Right renal pelvis (tissue), 4 donors: Measurements from ENCODE around the gene CHAD. TPM values are rescaled to one million over a fixed set of nuclear protein-coding genes. Genes with fewer than 3 reads are reported as not detected.

ENCODE experiments used
- polyA plus RNA-seq, 4 donors: library from polyadenylated mRNA; unstranded; fragments of 120-200 nt; gene quantifications; one replicate each; pipeline ENCODE4 v1.2.1, GENCODE V29; 2013; ENCODE audit not compliant: insufficient read length in 4 of 4

CHAD gene
- polyA plus RNA-seq, 4 donors: 0.91 to 3.0 (median 1.7) TPM

Other genes starting within 250 kb of the CHAD start
- 1 to 10 TPM; 1.7 to 3.0 (median 2.4) TPM for gene TMEM92, start 194.4 kb downstream of the CHAD start, polyA plus RNA-seq
- gene XYLT2, start 122.8 kb downstream of the CHAD start, polyA plus RNA-seq: 10 to 100 TPM; 17.9 to 25.8 (median 19.0) TPM
- 10 to 100 TPM; 64.6 to 78.2 (median 73.0) TPM for gene MRPL27, start 95.7 kb downstream of the CHAD start, polyA plus RNA-seq
- gene EME1, start 95.7 kb downstream of the CHAD start, polyA plus RNA-seq: 1 to 10 TPM; 7.4 to 9.1 (median 7.9) TPM
- gene LRRC59, start 71.4 kb downstream of the CHAD start, polyA plus RNA-seq: 10 to 100 TPM; 59.9 to 65.0 (median 63.8) TPM
- gene ACSF2, start 42.7 kb downstream of the CHAD start, polyA plus RNA-seq: 10 to 100 TPM; 68.7 to 97.0 (median 91.0) TPM
- gene RSAD1, start 10.0 kb upstream of the CHAD start, polyA plus RNA-seq: 10 to 100 TPM; 49.7 to 56.5 (median 53.1) TPM
- gene MYCBPAP, start 39.6 kb upstream of the CHAD start, polyA plus RNA-seq: 1 to 10 TPM; 1.9 to 3.0 (median 2.2) TPM
- 10 to 100 TPM; 10.1 to 12.9 (median 10.9) TPM for gene EPN3, start 63.9 kb upstream of the CHAD start, polyA plus RNA-seq
- gene SPATA20, start 78.3 kb upstream of the CHAD start, polyA plus RNA-seq: 10 to 100 TPM; 52.2 to 62.3 (median 53.7) TPM
- 1 to 10 TPM; 6.5 to 7.4 (median 6.9) TPM for gene CACNA1G, start 91.8 kb upstream of the CHAD start, polyA plus RNA-seq
- gene ABCC3, start 166.0 kb upstream of the CHAD start, polyA plus RNA-seq: 10 to 100 TPM in 1 of 4 donors, 1 to 10 TPM in 3; 6.9 to 11.3 (median 9.7) TPM
- 10 to 100 TPM; 41.0 to 51.6 (median 49.3) TPM for gene ANKRD40, start 239.0 kb upstream of the CHAD start, polyA plus RNA-seq